ENCODE data around the gene MPV17.

GRCh38 chr2:27291865-27292264, 31.0 kb downstream of the MPV17 start:
- TF ChIP-seq POLR2A (IDR thresholded peaks at IDR 0.05): no peak
- TF ChIP-seq, protein P1, sequence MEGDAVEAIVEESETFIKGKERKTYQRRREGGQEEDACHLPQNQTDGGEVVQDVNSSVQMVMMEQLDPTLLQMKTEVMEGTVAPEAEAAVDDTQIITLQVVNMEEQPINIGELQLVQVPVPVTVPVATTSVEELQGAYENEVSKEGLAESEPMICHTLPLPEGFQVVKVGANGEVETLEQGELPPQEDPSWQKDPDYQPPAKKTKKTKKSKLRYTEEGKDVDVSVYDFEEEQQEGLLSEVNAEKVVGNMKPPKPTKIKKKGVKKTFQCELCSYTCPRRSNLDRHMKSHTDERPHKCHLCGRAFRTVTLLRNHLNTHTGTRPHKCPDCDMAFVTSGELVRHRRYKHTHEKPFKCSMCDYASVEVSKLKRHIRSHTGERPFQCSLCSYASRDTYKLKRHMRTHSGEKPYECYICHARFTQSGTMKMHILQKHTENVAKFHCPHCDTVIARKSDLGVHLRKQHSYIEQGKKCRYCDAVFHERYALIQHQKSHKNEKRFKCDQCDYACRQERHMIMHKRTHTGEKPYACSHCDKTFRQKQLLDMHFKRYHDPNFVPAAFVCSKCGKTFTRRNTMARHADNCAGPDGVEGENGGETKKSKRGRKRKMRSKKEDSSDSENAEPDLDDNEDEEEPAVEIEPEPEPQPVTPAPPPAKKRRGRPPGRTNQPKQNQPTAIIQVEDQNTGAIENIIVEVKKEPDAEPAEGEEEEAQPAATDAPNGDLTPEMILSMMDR (IDR thresholded peaks at IDR 0.05): no peak

Measured in suprapubic skin (tissue), 3 donors.